Fibroblast of pulmonary artery (primary cell): ENCODE data around the gene PRDM16.

Source experiments
- DNase-seq: peaks from one replicate; pipeline ENCODE4 v3.0.0-alpha.2; 2010; ENCODE audit warnings: low read depth
- H3K4me3 ChIP-seq: replicated peaks from 2 replicates; pipeline ENCODE4 v1.5.1; 2011; ENCODE audit warnings: low read depth, mild to moderate bottlenecking, control low read depth, low read length, moderate library complexity
- CTCF ChIP-seq: IDR thresholded peaks from 2 replicates; pipeline ENCODE4 v1.5.1; 2011; ENCODE audit warnings: mild to moderate bottlenecking, control low read depth, low read length, inconsistent platforms; ENCODE audit errors: missing control alignments

The PRDM16 gene

DNA sequence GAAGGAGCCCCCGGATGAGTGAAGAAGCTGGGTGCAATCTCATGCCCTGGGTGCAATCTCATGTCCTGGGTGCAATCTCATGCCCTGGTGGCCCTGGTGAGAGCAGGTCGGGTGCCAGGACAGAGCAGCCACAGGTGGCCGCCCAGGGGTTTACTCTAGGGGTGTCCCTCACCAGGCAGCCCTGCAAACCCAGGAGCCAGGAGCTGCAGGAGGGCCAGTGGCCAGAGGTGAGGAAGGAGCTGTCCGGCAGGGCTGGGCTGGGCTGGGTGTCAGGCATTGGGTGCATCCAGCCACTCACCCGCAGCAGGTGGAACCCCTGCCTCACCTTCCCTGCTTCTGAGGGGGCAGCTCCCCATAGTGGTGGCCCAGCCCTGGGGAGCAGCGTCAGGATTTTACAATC is 79.2 kb downstream of the PRDM16 start:
- DNase-seq, result no peak
- no peak for TF ChIP-seq CTCF
- H3K4me3 ChIP-seq, result no peak overlapping the region

DNA sequence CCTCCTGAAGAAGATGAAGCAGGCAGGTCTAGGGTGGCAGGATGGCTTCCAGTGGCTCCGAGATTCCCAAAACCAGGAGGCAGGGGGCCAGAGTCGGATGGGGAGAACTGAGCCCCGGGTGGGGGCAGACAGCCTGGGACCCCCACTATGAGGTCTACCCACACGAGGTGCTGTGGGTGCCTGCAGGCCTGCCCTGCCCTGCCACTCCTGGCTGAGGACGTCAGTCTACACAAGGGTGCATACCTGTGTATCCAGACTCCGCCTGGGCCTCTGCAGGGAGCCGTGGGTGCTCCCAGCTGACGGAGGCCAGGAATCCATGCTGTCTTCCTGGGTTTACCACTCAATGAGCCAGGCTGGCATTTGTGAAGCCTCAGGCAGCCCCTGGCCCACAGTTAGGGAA is 80.3 kb downstream of the PRDM16 start:
- H3K4me3 ChIP-seq, result no peak overlapping the region
- no peak for DNase-seq
- no peak for TF ChIP-seq CTCF

DNA sequence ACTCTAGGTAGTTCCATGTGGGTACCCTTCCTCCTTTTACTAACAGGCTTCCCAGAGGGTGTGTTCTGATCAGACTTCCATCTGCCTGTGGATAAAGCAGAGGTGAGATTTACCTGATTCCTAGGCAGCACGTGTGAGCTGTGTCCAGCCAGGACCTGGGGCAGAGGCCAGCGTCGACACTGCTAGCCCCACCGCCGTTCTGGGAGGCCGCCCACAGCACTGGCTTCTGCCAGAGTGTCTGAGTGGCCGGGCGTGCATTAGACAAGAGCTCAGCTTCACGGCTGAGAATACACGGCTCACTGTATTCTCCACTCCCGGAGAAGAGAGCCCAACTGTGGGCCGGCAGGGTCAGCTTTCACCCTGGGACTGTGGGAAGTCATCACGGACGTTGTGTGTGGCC is 82.5 kb downstream of the PRDM16 start:
- no peak overlapping the region for H3K4me3 ChIP-seq
- TF ChIP-seq CTCF, result no peak
- DNase-seq, result no peak

DNA sequence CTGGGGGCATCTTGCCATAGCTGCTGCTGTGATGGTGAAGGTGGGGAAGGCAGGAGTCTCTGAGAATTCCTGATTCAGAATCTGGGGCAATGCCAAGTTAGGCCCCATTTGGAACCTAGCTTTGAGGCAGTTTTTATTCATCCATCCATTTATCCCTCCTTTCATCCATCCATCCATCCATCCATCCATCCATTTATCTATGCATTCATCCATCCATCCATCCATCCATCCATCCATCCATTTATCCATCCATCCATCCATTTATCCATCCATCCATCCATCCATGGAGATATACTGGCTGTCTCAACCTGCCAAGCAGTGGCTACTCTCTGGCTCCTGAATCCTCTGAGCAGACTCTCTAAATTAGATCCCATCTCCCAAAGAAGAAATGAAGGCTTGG is 83.1 kb downstream of the PRDM16 start:
- no peak overlapping the region for H3K4me3 ChIP-seq
- DNase-seq, result no peak
- no peak for TF ChIP-seq CTCF

DNA sequence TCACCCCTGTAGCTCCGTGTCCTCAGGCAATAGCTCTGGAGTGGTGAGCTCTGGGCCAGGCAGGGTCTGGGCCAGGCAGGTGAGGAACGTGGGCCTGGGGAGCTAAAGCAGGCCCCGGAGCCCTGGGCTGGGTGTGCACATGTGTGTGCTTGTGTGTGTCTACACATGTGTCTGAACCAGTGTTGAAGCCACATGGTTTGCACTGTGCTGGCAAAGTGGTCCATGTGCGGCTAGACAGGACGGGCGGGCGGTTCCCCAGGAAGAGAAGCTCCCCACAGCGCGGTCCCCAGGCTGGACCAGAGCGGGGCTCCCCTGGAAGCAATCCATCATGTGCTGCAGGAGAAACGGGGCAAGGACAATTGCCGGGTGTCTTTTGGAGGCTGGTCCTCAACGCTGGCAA is 84.2 kb downstream of the PRDM16 start:
- DNase-seq, result no peak
- no peak overlapping the region for H3K4me3 ChIP-seq
- no peak for TF ChIP-seq CTCF

DNA sequence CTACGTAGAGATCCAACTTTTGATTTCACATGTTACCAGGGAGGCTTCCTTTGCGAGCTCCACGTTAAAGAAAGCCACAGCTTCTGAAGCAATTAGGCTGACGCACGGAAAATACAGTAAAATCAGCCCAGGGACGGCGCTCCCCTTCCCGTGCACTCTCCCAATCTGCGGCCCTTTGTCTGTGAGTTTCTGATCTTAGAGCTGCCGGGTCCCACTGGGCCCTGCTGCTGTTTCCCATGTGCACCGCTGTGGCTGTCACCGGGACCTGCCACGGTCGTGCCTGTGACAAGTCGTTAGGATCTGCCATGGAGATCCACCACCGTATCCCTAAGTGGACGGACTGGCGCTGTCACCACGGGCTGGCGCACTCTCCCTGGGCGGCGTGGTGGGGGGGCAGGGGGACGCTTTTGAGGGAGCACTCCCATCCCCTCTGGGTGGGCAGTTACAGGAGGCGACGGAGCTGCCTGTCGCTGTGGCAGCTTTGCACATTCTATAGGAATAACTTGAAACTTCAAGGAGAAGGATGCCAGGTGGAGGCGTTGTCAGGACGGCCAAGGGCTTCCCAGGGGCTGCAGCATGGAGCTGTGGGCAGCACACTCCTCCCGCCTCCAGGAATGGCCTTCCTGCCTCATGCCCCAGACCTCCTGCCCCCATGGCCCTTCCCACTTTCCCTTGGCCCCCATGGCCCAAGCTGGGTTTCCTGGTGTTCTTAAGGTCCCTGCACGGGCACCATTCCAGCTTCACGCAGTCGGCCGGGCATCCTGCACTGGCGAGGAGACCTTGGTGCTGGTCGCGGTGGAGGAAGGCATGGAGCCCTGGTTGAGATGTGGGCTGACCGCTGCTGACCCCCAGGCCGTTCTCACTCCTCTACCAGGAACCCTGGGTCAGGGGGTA is 85.1 kb downstream of the PRDM16 start:
- H3K4me3 ChIP-seq, result no peak overlapping the region
- DNase-seq, result no peak
- TF ChIP-seq CTCF, result no peak
